Measurements from ENCODE around the gene COQ2.
"Not testable (repeated sequence)": the region's sequence is repeated elsewhere in the genome, so short reads cannot be mapped to it uniquely, and the experiment has no call there.

Gene COQ2

DNA sequence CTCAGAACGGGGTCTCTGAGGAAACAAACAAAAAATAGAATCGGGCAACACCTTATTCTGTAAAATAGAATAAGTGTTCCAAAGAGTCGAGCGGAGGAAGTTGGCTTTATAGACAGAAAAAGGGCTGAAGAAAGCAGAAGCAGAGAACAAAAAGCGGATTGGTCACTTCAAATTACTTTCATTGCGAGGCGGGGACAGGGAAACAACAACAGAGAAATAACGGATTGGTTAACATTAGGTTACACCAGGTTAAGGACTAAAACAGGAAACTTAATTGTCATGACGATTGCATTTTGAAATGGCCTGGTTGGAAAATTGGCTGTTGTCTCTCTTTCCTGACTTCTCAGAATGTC is 433 bp upstream of the COQ2 start:
- peak overlapping the region; percentile 55 for H3K4me3 ChIP-seq (ENCODE audit: low read depth, low read length)
- TF ChIP-seq, protein P1, sequence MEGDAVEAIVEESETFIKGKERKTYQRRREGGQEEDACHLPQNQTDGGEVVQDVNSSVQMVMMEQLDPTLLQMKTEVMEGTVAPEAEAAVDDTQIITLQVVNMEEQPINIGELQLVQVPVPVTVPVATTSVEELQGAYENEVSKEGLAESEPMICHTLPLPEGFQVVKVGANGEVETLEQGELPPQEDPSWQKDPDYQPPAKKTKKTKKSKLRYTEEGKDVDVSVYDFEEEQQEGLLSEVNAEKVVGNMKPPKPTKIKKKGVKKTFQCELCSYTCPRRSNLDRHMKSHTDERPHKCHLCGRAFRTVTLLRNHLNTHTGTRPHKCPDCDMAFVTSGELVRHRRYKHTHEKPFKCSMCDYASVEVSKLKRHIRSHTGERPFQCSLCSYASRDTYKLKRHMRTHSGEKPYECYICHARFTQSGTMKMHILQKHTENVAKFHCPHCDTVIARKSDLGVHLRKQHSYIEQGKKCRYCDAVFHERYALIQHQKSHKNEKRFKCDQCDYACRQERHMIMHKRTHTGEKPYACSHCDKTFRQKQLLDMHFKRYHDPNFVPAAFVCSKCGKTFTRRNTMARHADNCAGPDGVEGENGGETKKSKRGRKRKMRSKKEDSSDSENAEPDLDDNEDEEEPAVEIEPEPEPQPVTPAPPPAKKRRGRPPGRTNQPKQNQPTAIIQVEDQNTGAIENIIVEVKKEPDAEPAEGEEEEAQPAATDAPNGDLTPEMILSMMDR (IDR thresholded peaks at IDR 0.05; ENCODE audit: low read depth, low read length, missing control alignments): no peak
- in situ Hi-C loops (cut with HindIII; ENCODE audit: low sequenced_read_pairs): no loop called here
- DNase-seq (ENCODE audit: low read depth): no peak

DNA sequence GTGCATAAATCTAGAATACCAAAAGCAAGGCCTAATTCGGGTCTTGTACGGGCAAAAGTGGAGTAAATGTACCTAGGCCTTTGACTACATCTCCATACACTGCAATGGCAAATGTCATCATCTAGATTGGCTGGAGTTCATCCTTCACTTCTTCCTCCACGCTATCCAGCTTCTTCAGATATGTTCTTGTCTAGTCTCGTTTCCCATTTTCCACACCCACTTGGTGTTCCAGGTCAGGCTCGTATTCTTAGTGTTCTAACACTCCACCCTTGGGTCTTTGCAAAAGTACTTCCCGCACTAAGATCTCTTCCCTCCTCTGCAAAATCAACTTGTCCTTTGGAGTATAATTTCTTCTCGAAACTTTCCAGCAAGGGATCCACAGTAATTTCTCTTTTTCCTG is 1.4 kb downstream of the COQ2 start:
- DNase-seq (ENCODE audit: low read depth): no peak
- in situ Hi-C loops (cut with HindIII; ENCODE audit: low sequenced_read_pairs): no loop called here
- no peak overlapping the region for H3K4me3 ChIP-seq (ENCODE audit: low read depth, low read length)
- TF ChIP-seq, protein P1 (IDR thresholded peaks at IDR 0.05; ENCODE audit: low read depth, low read length, missing control alignments): no peak

DNA sequence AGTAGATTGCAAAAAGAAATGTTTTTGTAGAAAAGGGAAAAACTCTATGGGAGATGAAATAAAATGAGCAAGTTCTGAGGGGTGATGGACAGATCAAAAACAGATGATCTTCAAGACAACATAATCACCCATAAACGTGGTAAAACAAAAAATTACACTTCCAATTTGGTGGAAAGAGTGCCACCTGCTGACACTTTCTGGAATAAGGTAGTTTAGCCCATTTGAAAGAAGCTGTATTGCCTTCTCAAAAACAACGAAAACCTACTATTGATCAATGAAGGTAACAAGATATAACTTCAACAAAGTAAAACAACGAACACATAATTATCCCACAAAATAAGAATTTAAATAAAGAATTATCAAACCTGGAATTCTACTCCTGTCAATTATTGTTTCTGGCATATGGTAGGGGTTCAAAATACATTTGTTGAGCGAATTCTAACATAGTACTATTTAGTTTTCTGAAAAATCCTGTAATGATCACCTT is 2.5 kb downstream of the COQ2 start:
- TF ChIP-seq, protein P1 (IDR thresholded peaks at IDR 0.05; ENCODE audit: low read depth, low read length, missing control alignments): peak; percentile 65
- no peak overlapping the region for H3K4me3 ChIP-seq (ENCODE audit: low read depth, low read length)
- DNase-seq (ENCODE audit: low read depth): peak; percentile 60
- in situ Hi-C loops (cut with HindIII; ENCODE audit: low sequenced_read_pairs): no loop called here

DNA sequence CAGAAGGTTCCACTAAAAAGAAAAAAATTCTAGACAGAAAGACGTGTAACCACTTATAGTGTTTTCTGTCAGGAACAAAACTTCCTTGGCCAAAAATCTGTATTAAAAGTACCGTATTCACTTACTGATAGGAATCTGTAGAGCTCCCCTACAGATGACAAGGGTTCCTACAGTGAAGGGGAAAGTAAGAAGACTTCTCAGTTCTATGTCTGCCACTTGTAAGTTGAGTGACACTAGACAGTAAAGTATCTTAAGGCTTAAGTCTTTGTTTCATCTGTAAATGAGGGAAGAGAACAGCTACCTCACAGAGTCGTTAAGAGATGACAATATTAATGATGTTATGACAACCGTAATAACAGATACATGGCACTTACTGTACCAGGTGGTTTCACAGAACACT is 3.3 kb downstream of the COQ2 start:
- DNase-seq (ENCODE audit: low read depth): no peak
- H3K4me3 ChIP-seq (ENCODE audit: low read depth, low read length): no peak overlapping the region
- in situ Hi-C loops (cut with HindIII; ENCODE audit: low sequenced_read_pairs): no loop called here
- TF ChIP-seq, protein P1 (IDR thresholded peaks at IDR 0.05; ENCODE audit: low read depth, low read length, missing control alignments): no peak

DNA sequence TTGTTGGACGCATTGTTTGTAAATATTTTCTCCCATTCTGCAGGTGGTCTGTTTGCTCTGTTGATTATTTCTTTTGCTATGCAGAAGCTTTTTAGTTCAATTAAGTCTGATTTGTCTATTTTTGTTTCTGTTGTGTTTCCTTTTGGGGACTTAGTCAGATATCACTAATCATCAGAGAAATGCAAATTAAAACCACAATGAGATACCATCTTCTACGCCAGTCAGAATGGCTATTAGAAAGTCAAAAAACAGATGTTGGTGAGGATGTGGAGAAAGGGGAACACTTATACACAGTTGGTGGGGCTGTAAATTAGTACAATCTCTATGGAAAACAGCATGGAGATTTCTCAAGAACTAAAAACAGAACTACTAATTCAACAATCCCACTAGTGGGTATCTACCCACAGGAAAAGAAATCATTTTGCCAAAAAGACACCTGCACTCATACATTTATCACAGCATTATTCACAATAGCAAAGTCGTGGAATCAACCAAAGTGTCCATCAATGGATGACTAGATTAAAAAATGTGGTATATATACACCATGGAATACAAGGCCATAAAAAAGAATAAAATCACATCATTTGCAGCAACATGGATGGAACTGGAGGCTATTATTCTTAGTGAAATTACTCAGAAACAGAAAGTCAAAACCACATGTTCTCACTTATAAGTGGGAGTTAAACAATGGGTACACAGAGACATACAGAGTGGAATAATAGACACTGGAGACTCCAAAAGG is 8.1 kb downstream of the COQ2 start:
- H3K4me3 ChIP-seq (ENCODE audit: low read depth, low read length): no peak overlapping the region
- DNase-seq (ENCODE audit: low read depth): no peak
- TF ChIP-seq, protein P1 (IDR thresholded peaks at IDR 0.05; ENCODE audit: low read depth, low read length, missing control alignments): no peak
- in situ Hi-C loops (cut with HindIII; ENCODE audit: low sequenced_read_pairs): no loop called here

DNA sequence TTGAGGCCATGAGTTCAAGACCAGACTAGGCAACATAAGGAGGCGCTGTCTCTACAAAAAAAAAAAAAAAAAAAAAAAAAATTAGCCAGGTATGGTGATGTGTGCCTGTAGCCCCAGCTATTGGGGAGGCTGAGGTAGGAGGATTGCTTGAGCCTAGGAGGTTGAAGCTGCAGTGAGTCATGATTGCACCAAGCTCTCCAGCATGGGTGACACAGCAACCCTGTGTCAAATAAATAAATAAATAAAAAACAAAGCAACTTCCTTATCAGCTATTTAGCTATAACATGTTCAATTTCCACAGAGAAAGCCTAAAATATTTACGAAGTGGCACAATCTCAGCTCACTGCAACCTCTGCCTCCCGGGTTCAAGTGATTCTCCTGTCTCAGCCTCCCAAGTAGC is 10.7 kb downstream of the COQ2 start:
- in situ Hi-C loops (cut with HindIII; ENCODE audit: low sequenced_read_pairs); DNase-seq (ENCODE audit: low read depth); H3K4me3 ChIP-seq (ENCODE audit: low read depth, low read length): not testable (repeated sequence)

DNA sequence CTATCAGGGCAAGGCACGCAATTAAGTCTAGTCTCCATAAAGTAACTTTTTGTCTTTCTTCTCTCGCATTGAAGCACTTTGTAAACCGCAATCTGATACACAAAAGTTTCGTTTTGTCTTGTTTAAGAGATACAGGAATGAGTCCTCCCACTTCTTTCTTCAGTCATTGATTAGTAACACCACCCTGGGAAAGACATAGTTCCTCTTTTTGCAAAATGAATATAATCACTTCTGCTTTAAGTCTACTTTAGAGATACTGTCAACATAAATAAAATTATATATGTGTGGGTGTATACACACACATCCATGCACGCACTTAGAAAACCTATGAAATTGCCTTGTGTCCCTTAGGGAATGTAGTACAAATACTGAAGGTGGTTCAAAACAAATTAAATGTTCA is 11.7 kb downstream of the COQ2 start:
- in situ Hi-C loops (cut with HindIII; ENCODE audit: low sequenced_read_pairs): no loop called here

More for the DNA sequence above, 11.7 kb downstream of the COQ2 start:
- TF ChIP-seq, protein P1 (IDR thresholded peaks at IDR 0.05; ENCODE audit: low read depth, low read length, missing control alignments): no peak
- no peak overlapping the region for H3K4me3 ChIP-seq (ENCODE audit: low read depth, low read length)
- no peak for DNase-seq (ENCODE audit: low read depth)

All from astrocyte of the cerebellum (primary cell).